HG03439 (cell line): ENCODE results near the gene ILF2.
"Not testable (repeated sequence)": the region's sequence is repeated elsewhere in the genome, so short reads cannot be mapped to it uniquely, and the experiment has no call there.

Experiments used
- ATAC-seq: cut with Tn5 transposase; IDR thresholded peaks from one replicate; pipeline ENCODE4 v1.9.1; 2021; ENCODE audit warnings: mild to moderate bottlenecking, moderate library complexity; ENCODE audit not compliant: unreplicated experiment

The ILF2 gene

DNA sequence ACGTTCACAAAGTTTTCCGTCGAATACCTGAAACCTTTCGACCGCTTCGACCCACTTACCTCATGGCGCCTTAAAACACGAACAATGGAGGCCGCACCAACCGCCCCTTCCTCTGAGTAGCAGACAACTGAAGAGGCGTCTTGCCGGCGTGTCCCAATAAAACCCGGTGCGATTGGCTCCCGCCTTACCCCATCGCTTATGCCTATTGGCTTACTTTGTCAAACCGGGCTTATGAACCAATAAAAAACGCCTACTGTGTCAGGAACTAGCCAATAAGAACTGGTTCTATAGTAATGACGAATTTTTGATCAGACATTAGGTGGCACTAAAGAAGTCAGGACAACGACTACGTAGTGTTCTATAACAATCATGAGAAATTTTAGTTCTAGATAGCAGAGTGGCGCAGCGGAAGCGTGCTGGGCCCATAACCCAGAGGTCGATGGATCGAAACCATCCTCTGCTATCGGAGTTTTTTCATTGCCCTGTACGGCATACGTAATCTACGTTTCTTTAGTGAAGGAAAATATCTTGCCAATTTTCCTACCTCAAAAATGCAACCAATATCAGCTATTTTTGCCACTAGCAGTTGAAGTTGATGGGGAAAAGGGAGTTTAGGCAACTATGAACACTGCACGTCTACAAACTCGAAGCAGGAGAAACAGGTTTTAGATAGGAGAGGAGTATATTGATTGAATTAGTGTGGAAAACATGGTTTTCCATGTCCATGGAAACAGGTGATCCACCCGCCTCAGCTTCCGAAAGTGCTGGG is at the start of gene ILF2:
TSS of gene ILF2 (minus strand) at position 135 of the 769 bp plus-strand sequence. CDS start at position 64, 71 bp downstream.
- ATAC-seq: peak; percentile 91

- no peak for ATAC-seq
Measured at GRCh38 chr1:153717330-153717729, 46.5 kb upstream of the ILF2 start.

DNA sequence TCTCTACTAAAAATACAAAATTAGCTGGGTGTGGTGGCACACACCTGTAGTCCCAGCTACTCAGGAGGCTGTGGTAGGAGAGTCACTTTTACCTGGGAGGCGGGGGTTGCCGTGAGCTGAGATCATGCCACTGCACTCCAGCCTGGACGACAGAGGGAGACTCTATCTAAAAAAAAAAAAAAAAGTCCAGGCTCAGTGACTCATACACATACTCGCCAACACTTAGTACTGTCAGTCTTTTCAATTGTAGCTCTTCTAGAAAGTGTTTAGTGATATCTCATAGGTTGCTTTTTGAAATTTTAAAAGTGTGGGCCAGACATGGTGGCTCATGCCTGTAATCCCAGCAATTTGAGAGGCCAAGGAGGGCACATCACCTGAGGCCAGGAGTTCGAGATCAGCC is 45.4 kb upstream of the ILF2 start:
- not testable (repeated sequence) for ATAC-seq

GRCh38 chr1:153711026-153711425 is 40.2 kb upstream of the ILF2 start:
- ATAC-seq: no peak

- no peak for ATAC-seq
Measured at GRCh38 chr1:153705484-153705883, 34.7 kb upstream of the ILF2 start.

GRCh38 chr1:153699768-153700167 is 29.0 kb upstream of the ILF2 start:
- ATAC-seq: no peak

DNA sequence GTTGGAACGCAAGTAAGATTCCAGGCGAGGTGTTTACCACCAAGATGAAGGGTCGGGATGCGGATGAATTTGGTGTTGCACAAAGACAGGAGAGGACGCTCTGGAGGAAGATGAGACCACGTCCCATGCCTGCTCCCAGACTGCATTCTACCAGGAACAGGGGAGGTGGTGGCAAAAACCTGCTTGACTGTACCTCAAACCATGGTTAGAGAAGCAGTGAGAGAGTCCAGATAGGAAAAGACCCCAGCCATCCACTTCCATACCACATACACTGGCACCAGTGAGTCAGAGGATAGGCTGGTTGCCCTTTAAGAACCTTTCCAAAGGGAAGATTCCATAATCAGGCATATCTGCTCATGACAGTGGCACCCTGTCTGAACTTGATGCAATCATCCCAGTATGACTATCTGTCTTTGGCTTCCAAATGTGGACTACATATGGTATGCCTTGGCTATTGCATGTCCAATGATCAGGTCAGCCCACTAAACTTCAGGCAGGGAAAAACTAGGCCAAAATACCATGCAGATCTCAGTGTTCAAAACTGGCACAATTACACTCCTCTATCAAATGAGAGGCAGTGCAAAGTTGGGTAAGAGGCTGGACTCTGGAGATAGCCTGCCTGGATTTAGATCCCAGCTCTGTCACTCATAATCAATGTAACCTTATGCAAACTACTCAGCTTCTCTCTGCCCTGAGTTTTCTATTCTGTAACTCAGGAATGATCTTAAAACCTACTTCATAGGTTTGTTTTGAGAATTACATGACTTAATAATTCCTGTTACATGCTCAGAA is 28.3 kb upstream of the ILF2 start:
- no peak for ATAC-seq

- no peak for ATAC-seq
Measured at GRCh38 chr1:153698020-153698922, 27.5 kb upstream of the ILF2 start.

DNA sequence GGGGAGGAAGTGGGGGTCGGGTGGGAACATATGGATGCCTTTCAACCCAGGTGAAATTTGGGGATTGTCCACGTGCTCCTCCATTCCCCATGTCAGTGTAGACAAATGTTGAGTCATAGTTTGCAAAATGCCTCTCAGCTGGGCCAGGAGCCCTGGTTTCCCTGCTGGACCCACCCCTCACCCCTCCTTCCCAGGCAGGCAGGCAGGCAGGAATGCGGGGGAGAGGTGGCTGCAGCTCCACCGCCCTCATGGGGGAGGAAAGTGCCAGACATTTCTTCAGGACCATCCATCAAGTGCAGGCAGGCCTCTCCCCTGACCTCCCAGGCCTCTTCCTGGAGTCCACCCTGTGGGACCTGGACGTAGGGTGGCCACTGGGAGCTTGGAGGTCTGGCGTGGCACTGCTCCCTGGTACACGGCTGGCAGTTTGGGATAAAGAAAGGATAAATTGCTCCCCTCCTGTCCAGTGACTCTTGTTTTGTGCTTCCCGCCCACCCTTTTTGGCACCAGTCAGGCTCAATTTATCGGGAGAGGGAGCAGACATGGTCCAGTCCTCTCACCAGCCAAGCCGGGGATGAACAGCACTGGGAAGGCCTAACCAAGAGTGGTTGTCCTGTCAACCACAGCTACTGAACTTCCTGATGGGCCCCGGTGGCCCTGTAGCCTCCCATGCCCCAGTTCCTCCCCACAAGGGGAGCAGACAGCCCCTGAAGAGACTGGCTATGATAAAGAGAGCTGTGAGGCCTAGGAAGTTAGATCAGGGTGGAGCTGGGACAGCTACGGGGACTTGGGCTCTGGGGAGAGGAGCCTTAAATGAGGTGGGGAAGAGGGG is 26.6 kb upstream of the ILF2 start:
- no peak for ATAC-seq

DNA sequence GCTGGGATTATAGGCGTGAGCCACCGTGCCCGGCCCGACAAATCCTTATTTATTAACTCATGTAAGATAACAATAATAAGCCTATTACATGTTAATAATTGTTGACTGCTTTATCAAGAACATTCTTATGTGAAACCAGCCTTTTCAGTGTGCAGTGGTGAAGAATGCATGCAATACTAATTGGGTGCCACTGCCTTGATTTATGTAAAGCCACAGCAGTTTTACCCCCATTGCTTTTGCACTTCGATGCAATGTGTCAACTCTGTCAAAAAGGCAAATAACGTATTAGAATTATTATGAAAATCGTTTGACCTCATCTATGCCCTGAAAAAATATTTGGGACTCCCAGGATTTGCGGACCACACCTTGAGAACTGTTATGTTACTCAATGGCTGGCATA is 25.9 kb upstream of the ILF2 start:
- no peak for ATAC-seq

DNA sequence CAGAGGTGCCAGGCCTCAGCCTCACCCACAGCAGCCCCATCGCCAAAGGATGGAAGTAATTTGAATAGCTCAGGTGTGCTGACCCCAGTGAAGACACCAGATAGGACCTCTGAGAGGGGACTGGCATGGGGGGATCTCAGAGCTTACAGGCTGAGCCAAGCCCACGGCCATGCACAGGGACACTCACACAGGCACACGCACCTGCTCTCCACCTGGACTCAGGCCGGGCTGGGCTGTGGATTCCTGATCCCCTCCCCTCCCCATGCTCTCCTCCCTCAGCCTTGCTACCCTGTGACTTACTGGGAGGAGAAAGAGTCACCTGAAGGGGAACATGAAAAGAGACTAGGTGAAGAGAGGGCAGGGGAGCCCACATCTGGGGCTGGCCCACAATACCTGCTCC is 22.7 kb upstream of the ILF2 start:
- ATAC-seq: no peak

DNA sequence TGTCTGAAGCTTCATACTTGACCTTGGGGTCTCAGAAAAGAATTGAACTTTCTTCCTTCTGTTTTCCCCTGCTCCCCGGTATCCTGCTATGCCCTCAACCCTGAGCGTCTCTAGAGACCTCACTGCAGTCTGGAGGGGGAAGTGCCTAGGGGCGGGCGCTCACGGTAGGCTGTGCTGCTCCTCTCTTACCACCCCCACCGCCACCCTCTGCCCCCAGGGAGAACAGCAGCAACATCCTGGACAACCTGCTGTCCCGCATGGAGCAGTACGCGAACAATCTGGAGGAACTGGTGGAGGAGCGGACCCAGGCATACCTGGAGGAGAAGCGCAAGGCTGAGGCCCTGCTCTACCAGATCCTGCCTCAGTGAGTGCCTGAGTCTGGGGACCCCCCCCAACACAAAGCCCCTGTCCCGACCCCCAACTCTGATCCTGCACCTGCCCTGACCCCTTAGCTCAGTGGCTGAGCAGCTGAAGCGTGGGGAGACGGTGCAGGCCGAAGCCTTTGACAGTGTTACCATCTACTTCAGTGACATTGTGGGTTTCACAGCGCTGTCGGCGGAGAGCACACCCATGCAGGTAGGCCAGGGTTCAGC is 18.0 kb upstream of the ILF2 start:
- no peak for ATAC-seq

- ATAC-seq: no peak
Measured at GRCh38 chr1:153688276-153688675, 17.5 kb upstream of the ILF2 start.

DNA sequence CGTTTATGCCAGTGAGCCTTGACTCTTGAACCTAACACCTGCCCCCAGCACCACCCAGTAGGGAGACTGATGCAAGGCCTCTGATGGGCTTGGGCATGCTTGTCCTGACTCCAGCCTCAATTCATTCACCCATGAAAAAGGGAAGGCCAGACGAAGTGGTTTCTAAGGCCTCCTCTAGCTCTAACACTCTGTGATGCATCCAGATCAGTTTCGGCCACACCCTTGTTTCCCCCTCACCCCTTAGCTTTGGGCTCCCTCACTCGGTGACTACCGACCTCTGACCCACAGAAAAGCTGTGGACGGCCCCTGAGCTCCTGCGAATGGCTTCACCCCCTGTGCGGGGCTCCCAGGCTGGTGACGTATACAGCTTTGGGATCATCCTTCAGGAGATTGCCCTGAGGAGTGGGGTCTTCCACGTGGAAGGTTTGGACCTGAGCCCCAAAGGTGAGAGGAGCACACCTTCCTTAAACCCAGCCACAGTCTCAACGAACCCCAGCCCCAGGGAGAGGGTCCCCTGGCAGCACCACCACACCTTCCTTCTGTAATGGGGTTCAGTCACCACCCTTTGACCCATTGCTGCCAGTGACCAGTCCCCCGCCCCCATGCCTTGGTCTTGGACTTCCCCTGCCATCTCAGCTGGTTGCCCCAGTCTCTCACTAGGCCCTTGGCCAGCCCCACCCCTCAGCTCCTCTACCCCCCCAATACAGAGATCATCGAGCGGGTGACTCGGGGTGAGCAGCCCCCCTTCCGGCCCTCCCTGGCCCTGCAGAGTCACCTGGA is 16.7 kb upstream of the ILF2 start:
- ATAC-seq: no peak

GRCh38 chr1:153685544-153686340 is 14.9 kb upstream of the ILF2 start:
- no peak for ATAC-seq

DNA sequence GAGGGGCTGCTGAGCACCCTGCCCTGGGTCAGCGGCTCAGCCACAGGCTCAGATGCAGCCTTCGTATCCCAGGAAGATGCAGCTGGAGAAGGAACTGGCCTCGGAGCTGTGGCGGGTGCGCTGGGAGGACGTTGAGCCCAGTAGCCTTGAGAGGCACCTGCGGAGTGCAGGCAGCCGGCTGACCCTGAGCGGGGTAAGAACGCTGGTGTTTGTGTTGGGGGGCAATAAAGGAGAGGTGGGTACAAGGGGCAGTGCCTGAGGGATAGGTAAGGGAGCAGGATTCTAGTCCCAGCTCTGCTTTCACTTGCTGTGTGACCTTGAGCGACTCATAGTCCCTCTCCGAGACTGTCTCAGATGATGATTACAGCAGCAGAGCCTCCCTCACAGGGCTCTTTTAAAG is 14.1 kb upstream of the ILF2 start:
- no peak for ATAC-seq

DNA sequence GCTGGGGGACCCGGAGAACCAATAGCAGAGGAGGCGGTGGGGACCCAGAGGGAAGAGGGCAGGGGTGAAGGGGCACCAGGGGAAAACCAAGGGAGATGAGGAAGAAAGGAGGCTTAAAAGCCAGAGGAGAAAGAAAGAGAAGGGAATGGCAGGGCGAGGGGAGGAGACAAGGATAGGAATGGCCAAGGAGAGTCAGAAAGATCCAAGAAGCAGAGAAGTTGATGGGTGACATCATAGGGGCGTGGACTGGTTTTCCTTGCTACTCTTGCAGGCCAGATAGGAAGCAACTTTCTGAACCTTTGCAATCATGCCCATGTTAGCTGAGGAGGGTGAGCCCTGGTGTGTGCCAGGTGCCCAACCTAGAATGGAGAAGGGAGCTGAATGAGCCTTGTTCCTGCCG is 13.1 kb upstream of the ILF2 start:
- ATAC-seq: no peak

GRCh38 chr1:153682730-153683129 is 11.9 kb upstream of the ILF2 start:
- ATAC-seq: no peak

- ATAC-seq: no peak
Measured at GRCh38 chr1:153680120-153680403, 9.3 kb upstream of the ILF2 start.
